H9 (cell line): Measurements from ENCODE around the gene SERPINB3. TPM values are rescaled to one million over a fixed set of nuclear protein-coding genes. Genes with fewer than 3 reads are reported as not detected.

ENCODE experiments used
- DNase-seq: peaks from one replicate; pipeline ENCODE4 v3.0.0-alpha.2; 2017
- H2AFZ ChIP-seq: one replicate; pipeline ENCODE4 v1.6.1; 2013; ENCODE audit warnings: mild to moderate bottlenecking, low read length, control low read depth, moderate library complexity
- H2AK5ac ChIP-seq: 2 replicates; pipeline ENCODE4 v1.6.1; 2013; ENCODE audit warnings: low read length, control low read depth, mixed read lengths; ENCODE audit not compliant: insufficient read length
- H2BK120ac ChIP-seq: one replicate; pipeline ENCODE4 v1.6.1; 2013; ENCODE audit warnings: low read depth, mild to moderate bottlenecking, low read length, control low read depth, inconsistent platforms; ENCODE audit not compliant: poor library complexity, severe bottlenecking
- H2BK12ac ChIP-seq: 2 replicates; pipeline ENCODE4 v1.6.1; 2013; ENCODE audit warnings: low read length, control low read depth, mixed read lengths, low read depth; ENCODE audit not compliant: insufficient read length
- H2BK15ac ChIP-seq: 2 replicates; pipeline ENCODE4 v1.6.1; 2013; ENCODE audit warnings: low read depth, low read length, control low read depth
- H2BK20ac ChIP-seq: one replicate; pipeline ENCODE4 v1.6.1; 2013; ENCODE audit warnings: low read depth, mild to moderate bottlenecking, low read length, control low read depth, inconsistent platforms; ENCODE audit not compliant: poor library complexity, severe bottlenecking
- H2BK5ac ChIP-seq: 2 replicates; pipeline ENCODE4 v1.6.1; 2013; ENCODE audit warnings: low read length, control low read depth, mixed read lengths; ENCODE audit not compliant: insufficient read length
- H3K14ac ChIP-seq: 2 replicates; pipeline ENCODE4 v1.6.1; 2013; ENCODE audit warnings: low read length, control low read depth; ENCODE audit not compliant: insufficient read depth
- H3K18ac ChIP-seq: 2 replicates; pipeline ENCODE4 v1.6.1; 2013; ENCODE audit warnings: low read depth, mild to moderate bottlenecking, mixed read lengths, low read length, control low read depth; ENCODE audit not compliant: insufficient read length
- H3K23ac ChIP-seq: 2 replicates; pipeline ENCODE4 v1.6.1; 2013; ENCODE audit warnings: low read length, control low read depth, mixed read lengths, low read depth; ENCODE audit not compliant: insufficient read length
- H3K23me2 ChIP-seq: 2 replicates; pipeline ENCODE4 v1.6.1; 2013; ENCODE audit warnings: low read depth, mild to moderate bottlenecking, mixed read lengths, low read length, control low read depth; ENCODE audit not compliant: insufficient read length, poor library complexity, severe bottlenecking
- H3K27ac ChIP-seq: 2 replicates; pipeline ENCODE4 v1.5.1; 2013; ENCODE audit warnings: low read length, control low read depth, mixed read lengths, low read depth; ENCODE audit not compliant: insufficient read length
- H3K27me3 ChIP-seq: 2 replicates; pipeline ENCODE4 v1.6.1; 2013; ENCODE audit warnings: low read length, control low read depth, inconsistent platforms; ENCODE audit not compliant: insufficient read depth
- H3K4ac ChIP-seq: 2 replicates; pipeline ENCODE4 v1.6.1; 2013; ENCODE audit warnings: low read depth, mild to moderate bottlenecking, control low read depth, inconsistent platforms, low read length, moderate library complexity
- H3K4me1 ChIP-seq: 2 replicates; pipeline ENCODE4 v1.6.1; 2013; ENCODE audit warnings: low read length, control low read depth, inconsistent platforms; ENCODE audit not compliant: insufficient read depth
- H3K4me2 ChIP-seq: 2 replicates; pipeline ENCODE4 v1.6.1; 2013; ENCODE audit warnings: low read length, control low read depth, mixed read lengths; ENCODE audit not compliant: insufficient read length, insufficient read depth
- H3K56ac ChIP-seq: 2 replicates; pipeline ENCODE4 v1.6.1; 2013; ENCODE audit warnings: low read depth, mild to moderate bottlenecking, mixed read lengths, low read length, control low read depth; ENCODE audit not compliant: insufficient read length
- H3K79me1 ChIP-seq: 2 replicates; pipeline ENCODE4 v1.6.1; 2013; ENCODE audit warnings: low read depth, mild to moderate bottlenecking, moderate library complexity, low read length, control low read depth, inconsistent platforms; ENCODE audit not compliant: insufficient read depth, poor library complexity, severe bottlenecking
- H3K79me2 ChIP-seq: 2 replicates; pipeline ENCODE4 v1.6.1; 2013; ENCODE audit warnings: low read length, control low read depth, inconsistent platforms; ENCODE audit not compliant: insufficient read depth
- H3K9ac ChIP-seq: 2 replicates; pipeline ENCODE4 v1.6.1; 2013; ENCODE audit warnings: low read length, control low read depth, mixed read lengths; ENCODE audit not compliant: insufficient read length; ENCODE audit errors: extremely low read depth
- H3K9me3 ChIP-seq: one replicate; pipeline ENCODE4 v1.6.1; 2013; ENCODE audit warnings: low read depth, low read length, inconsistent platforms; ENCODE audit not compliant: control insufficient read depth
- H3T11ph ChIP-seq: one replicate; pipeline ENCODE4 v1.6.1; 2013; ENCODE audit warnings: mild to moderate bottlenecking, low read length, control low read depth, inconsistent platforms
- H4K20me1 ChIP-seq: one replicate; pipeline ENCODE4 v1.6.1; 2013; ENCODE audit not compliant: control insufficient read depth, insufficient read length, insufficient read depth
- H4K5ac ChIP-seq: 2 replicates; pipeline ENCODE4 v1.6.1; 2013; ENCODE audit warnings: low read depth, mild to moderate bottlenecking, mixed read lengths, low read length, control low read depth; ENCODE audit not compliant: insufficient read length
- H4K8ac ChIP-seq: replicated peaks from 2 replicates; pipeline ENCODE4 v1.6.1; 2013; ENCODE audit warnings: low read length, control low read depth, mixed read lengths, low read depth; ENCODE audit not compliant: insufficient read length
- H4K91ac ChIP-seq: 2 replicates; pipeline ENCODE4 v1.6.1; 2013; ENCODE audit warnings: low read depth, mild to moderate bottlenecking, moderate library complexity, mixed read lengths, low read length, control low read depth; ENCODE audit not compliant: insufficient read length
- H3K27ac Mint-ChIP-seq, 3 experiments: 2 replicates in 2 of 3; 3 replicates in 1 of 3; pipeline ENCODE4 v1.8.0; 2020 to 2021; ENCODE audit warnings: mixed read lengths in 3 of 3, mild to moderate bottlenecking in 1 of 3, moderate library complexity in 1 of 3
- H3K27me3 Mint-ChIP-seq: 2 replicates; pipeline ENCODE4 v1.8.0; 2021; ENCODE audit warnings: low read depth, mild to moderate bottlenecking, moderate library complexity, mixed read lengths
- H3K36me3 Mint-ChIP-seq, 3 experiments: 2 replicates in 2 of 3; 3 replicates in 1 of 3; pipeline ENCODE4 v1.8.0; 2020 to 2021; ENCODE audit warnings: low read depth in 3 of 3, mixed read lengths in 3 of 3; ENCODE audit not compliant: insufficient read depth in 1 of 3
- H3K4me1 Mint-ChIP-seq, 2 experiments: 2 replicates each; pipeline ENCODE4 v1.8.0; 2020; ENCODE audit warnings: mixed read lengths in 2 of 2
- H3K4me3 Mint-ChIP-seq, 2 experiments: 2 replicates in 1 of 2; 3 replicates in 1 of 2; pipeline ENCODE4 v1.8.0; 2020 to 2021; ENCODE audit warnings: mild to moderate bottlenecking in 2 of 2, mixed read lengths in 2 of 2, moderate library complexity in 1 of 2
- H3K9me3 Mint-ChIP-seq, 2 experiments: 2 replicates in 1 of 2; 3 replicates in 1 of 2; pipeline ENCODE4 v1.8.0; 2020; ENCODE audit warnings: mild to moderate bottlenecking in 2 of 2, mixed read lengths in 2 of 2, moderate library complexity in 1 of 2
- CTCF ChIP-seq: fragments of 200-600 bp; sonication (generic); conservative IDR thresholded peaks from 3 replicates; pipeline ENCODE4 v1.8.0; 2021; ENCODE audit warnings: antibody characterized with exemption, mild to moderate bottlenecking
- WGBS: extraction: QIAGEN DNeasy Blood & Tissue Kit; methylation state at CpG from one replicate; pipeline ENCODE4 v1.1.7; 2013; ENCODE audit warnings: missing lambda C conversion rate, low lambda C conversion rate, mixed read lengths; ENCODE audit not compliant: insufficient read length; ENCODE audit errors: extremely low coverage; 5-methylcytosine and 5-hydroxymethylcytosine counted together
- total RNA-seq: library from RNA; stranded (reverse); gene quantifications from 2 replicates; pipeline ENCODE4 v1.2.1, GENCODE V29; 2021

SERPINB3 gene
- total RNA-seq, 1 experiment from 2014 or later, result 1.7 TPM

GRCh38 chr18:63683890-63684289 lies 22.2 kb upstream of the SERPINB3 start:
- Histone ChIP-seq H3K56ac (no peak overlapping the region), H4K91ac (no peak overlapping the region), H4K20me1 (no peaks in the 10 kb centered on the region), H3K14ac (no peak overlapping the region), H3K4me2 (no peak overlapping the region), H3K27me3 (no peaks in the 10 kb centered on the region), H3K79me1 (no peaks in the 10 kb centered on the region), H3K23me2 (no peaks in the 10 kb centered on the region), H2AK5ac (no peak overlapping the region), H3K9ac (no peak overlapping the region), H3K79me2 (no peaks in the 10 kb centered on the region), H4K5ac (no peak overlapping the region), H2BK120ac (no peak overlapping the region), H3K4me1 (peaks cover 4% of the 10 kb centered on the region; the same call in 1 of the 2 replicates), H3K9me3 (no peaks in the 10 kb centered on the region), H3K23ac (no peak overlapping the region), H2BK5ac (no peak overlapping the region), H2AFZ (no peak overlapping the region), H3K27ac (no peak overlapping the region), H4K8ac (no peak overlapping the region), H3K4ac (no peak overlapping the region), H2BK20ac (no peak overlapping the region), H3K18ac (no peak overlapping the region), H2BK12ac (no peak overlapping the region), H2BK15ac (no peak overlapping the region), H3T11ph (no peak overlapping the region)
- no peak for DNase-seq
- no peak for TF ChIP-seq CTCF
- H3K36me3 Mint-ChIP-seq, result peaks cover 0 to 11% (median 0%) of the 10 kb centered on the region in 3 experiments; a peak in 3 of 7 replicates
- H3K4me3 Mint-ChIP-seq, result no peak overlapping the region
- H3K4me1 Mint-ChIP-seq, result peaks cover 16% of the 10 kb centered on the region in 2 experiments
- WGBS, result no CpG with 5 or more reads among the region's 5 CpGs
- peaks cover 0 to 2% of the 10 kb centered on the region in 2 experiments for H3K9me3 Mint-ChIP-seq
- no peaks in the 10 kb centered on the region; the same call in 1 of the 2 replicates for H3K27me3 Mint-ChIP-seq
- H3K27ac Mint-ChIP-seq, result peak overlapping the region in 1 of 3 experiments; percentile 41; a peak in 3 of 7 replicates
